Posterior cingulate gyrus (tissue), 11 donors: Measurements from ENCODE around the gene NUP214.
"Not testable (repeated sequence)": the region's sequence is repeated elsewhere in the genome, so short reads cannot be mapped to it uniquely, and the experiment has no call there.

Experiments
- DNase-seq, 10 donors: peaks; one replicate each; pipeline versions ENCODE4 v3.0.0 to v3.0.0-alpha.2; 2020 to 2021; ENCODE audit warnings: mixed read lengths in 3 of 10
- intact Hi-C: fragments of 100-400 bp; cut with DNase I; formaldehyde crosslinking; loops from one replicate; pipeline ENCODE4 v1.15.1; 2023

NUP214 gene

GRCh38 chr9:131095666-131096268 lies 29.6 kb upstream of the NUP214 start:
- intact Hi-C loops: loop anchor here (1.0 kb wide), 1 partner anchor 17 kb away; no protein-coding TSS in a partner anchor
- DNase-seq: no peak

GRCh38 chr9:131096269-131097125 lies 28.9 kb upstream of the NUP214 start, which contains the start of gene AIF1L:
AIF1L (plus strand) TSS chr9:131096531; CDS start chr9:131096630, 99 bp downstream.
- intact Hi-C loops: loop anchor here (1.0 kb wide), 1 partner anchor 16 kb away; no protein-coding TSS in a partner anchor

GRCh38 chr9:131097126-131097947 lies 28.0 kb upstream of the NUP214 start:
- peak in 2 of 10 donors; percentile 41 to 66 for DNase-seq
- intact Hi-C loops: no loop called here

More at GRCh38 chr9:131096269-131097125, 28.9 kb upstream of the NUP214 start, which contains the start of gene AIF1L:
- DNase-seq: peak; percentile 40 to 96 (median 69)

GRCh38 chr9:131097948-131098278 lies 27.5 kb upstream of the NUP214 start:
- DNase-seq: peak in 1 of 10 donors; percentile 72
- intact Hi-C loops: no loop called here

- peak in 1 of 10 donors; percentile 45 for DNase-seq
- intact Hi-C loops: no loop called here
Measured at GRCh38 chr9:131098391-131099101, 26.8 kb upstream of the NUP214 start.

- DNase-seq: peak in 1 of 10 donors; percentile 43
- intact Hi-C loops: no loop called here
Measured at GRCh38 chr9:131099102-131099606, 26.2 kb upstream of the NUP214 start.

- intact Hi-C loops: not testable (repeated sequence)
- peak in 1 of 10 donors; percentile 9 for DNase-seq
Measured at GRCh38 chr9:131099845-131100244, 25.5 kb upstream of the NUP214 start.

GRCh38 chr9:131100445-131100844 lies 24.9 kb upstream of the NUP214 start:
- DNase-seq: peak in 1 of 10 donors; percentile 53
- intact Hi-C loops: no loop called here

GRCh38 chr9:131101207-131101964 lies 24.0 kb upstream of the NUP214 start:
- peak in 1 of 10 donors; percentile 20 for DNase-seq
- intact Hi-C loops: no loop called here

GRCh38 chr9:131103024-131103423 lies 22.4 kb upstream of the NUP214 start:
- intact Hi-C loops: no loop called here
- peak in 1 of 10 donors; percentile 41 for DNase-seq

- DNase-seq: peak in 1 of 10 donors; percentile 27
- intact Hi-C loops: no loop called here
Measured at GRCh38 chr9:131103535-131103934, 21.9 kb upstream of the NUP214 start.

- intact Hi-C loops: no loop called here
Measured at GRCh38 chr9:131104016-131104740, 21.2 kb upstream of the NUP214 start.

GRCh38 chr9:131105952-131106351 lies 19.4 kb upstream of the NUP214 start:
- peak in 3 of 10 donors; percentile 11 to 55 (median 36) for DNase-seq
- intact Hi-C loops: no loop called here

More at GRCh38 chr9:131104016-131104740, 21.2 kb upstream of the NUP214 start:
- DNase-seq: peak in 2 of 10 donors; percentile 20 to 42

GRCh38 chr9:131107760-131108159 lies 17.6 kb upstream of the NUP214 start:
- DNase-seq: peak in 4 of 10 donors; percentile 26 to 88 (median 84)
- intact Hi-C loops: no loop called here

- intact Hi-C loops: no loop called here
- peak in 3 of 10 donors; percentile 51 to 70 (median 68) for DNase-seq
Measured at GRCh38 chr9:131111186-131111853, 14.1 kb upstream of the NUP214 start.

- peak; percentile 83 to 99 (median 92) for DNase-seq
Measured at GRCh38 chr9:131111854-131112311, 13.5 kb upstream of the NUP214 start.

More at GRCh38 chr9:131111854-131112311, 13.5 kb upstream of the NUP214 start:
- intact Hi-C loops: loop anchor here (1.0 kb wide), 1 partner anchor 16 kb away; the partner anchor contains the start of gene AIF1L
